ENCODE results near the gene PDSS2.

Gene PDSS2

DNA sequence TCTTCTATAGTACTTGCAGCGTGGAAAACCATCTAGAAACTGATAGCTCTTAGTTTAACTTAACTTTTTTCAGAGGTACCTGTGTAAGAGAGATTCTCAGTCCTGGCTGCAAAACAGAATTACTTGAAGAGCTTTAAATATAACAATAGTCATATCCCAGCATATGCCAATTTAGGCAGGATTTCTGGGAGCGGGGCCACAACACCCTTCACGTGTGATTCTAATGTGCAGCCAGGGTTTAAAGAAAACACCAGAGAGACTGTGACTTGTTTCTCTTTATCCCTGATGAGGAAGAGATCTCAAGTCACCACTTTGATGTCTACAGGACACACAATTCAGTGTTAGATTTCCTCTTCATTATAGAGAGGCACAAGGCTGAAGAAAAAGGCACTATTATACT is 103.7 kb downstream of the PDSS2 start:
- H3K4me3 ChIP-seq (replicated peaks; ENCODE audit: low read depth, low read length), result no peak overlapping the region
- no peak for DNase-seq (ENCODE audit: extremely low read depth, low read depth)
- TF ChIP-seq CTCF (IDR thresholded peaks at IDR 0.05; ENCODE audit: low read depth, low read length, missing control alignments), result no peak

GRCh38 chr6:107354451-107354850 is 104.9 kb downstream of the PDSS2 start:
- TF ChIP-seq CTCF (IDR thresholded peaks at IDR 0.05; ENCODE audit: low read depth, low read length, missing control alignments), result no peak
- DNase-seq (ENCODE audit: extremely low read depth, low read depth), result no peak
- H3K4me3 ChIP-seq (replicated peaks; ENCODE audit: low read depth, low read length), result no peak overlapping the region

DNA sequence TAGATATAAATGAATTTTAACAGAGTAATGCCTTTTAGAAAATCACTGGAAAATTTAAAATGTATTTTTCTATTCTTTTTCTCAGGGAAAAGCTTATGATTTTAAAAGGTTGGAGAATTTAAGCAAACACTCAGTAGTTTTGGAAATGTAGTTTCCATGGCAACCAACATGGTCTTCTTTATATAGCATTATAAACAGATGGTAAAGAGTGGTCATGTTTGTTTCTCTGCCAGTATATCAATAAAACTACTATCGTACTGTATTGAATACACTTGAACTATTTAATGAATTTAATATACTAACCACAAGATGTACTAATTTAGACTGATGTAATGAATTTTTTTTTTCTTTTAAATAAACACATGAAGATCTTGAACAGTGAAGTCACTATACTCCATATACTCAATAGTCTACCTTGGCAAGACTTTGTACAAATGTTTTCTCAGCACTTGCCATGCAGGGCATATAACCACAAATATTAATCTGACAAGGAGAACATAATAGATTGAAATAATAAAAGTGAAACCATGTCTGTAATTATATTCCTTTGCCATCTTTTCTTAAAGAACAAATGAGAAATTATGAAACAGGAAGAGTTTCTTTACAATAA is 105.5 kb downstream of the PDSS2 start:
- TF ChIP-seq CTCF (IDR thresholded peaks at IDR 0.05; ENCODE audit: low read depth, low read length, missing control alignments), result no peak
- H3K4me3 ChIP-seq (replicated peaks; ENCODE audit: low read depth, low read length), result no peak overlapping the region
- peak; percentile 9 for DNase-seq (ENCODE audit: extremely low read depth, low read depth)

- H3K4me3 ChIP-seq (replicated peaks; ENCODE audit: low read depth, low read length), result no peak overlapping the region
- no peak for TF ChIP-seq CTCF (IDR thresholded peaks at IDR 0.05; ENCODE audit: low read depth, low read length, missing control alignments)
- no peak for DNase-seq (ENCODE audit: extremely low read depth, low read depth)
Measured at GRCh38 chr6:107348224-107348623, 111.1 kb downstream of the PDSS2 start.

- H3K4me3 ChIP-seq (replicated peaks; ENCODE audit: low read depth, low read length), result no peak overlapping the region
- TF ChIP-seq CTCF (IDR thresholded peaks at IDR 0.05; ENCODE audit: low read depth, low read length, missing control alignments), result no peak
- no peak for DNase-seq (ENCODE audit: extremely low read depth, low read depth)
Measured at GRCh38 chr6:107345393-107345792, 114.0 kb downstream of the PDSS2 start.

DNA sequence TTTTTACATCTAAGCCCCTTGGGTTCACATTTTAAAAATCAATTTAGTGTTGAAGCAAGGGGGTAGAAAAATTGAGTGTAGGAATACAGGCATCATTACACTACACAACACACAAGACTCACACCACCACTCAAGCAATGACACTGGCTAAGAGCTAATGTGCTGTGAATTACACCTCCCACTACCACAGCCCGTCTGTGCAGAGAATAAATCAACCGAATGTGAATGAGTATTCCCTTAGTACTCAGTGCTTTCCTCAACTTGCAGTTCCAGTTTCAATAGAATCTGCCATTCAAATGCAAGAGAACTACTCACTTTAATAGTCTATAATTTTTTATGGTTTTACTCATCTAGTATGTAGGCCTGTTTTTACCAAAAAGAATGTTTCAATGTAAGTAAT is 114.4 kb downstream of the PDSS2 start:
- no peak overlapping the region for H3K4me3 ChIP-seq (replicated peaks; ENCODE audit: low read depth, low read length)
- DNase-seq (ENCODE audit: extremely low read depth, low read depth), result no peak
- TF ChIP-seq CTCF (IDR thresholded peaks at IDR 0.05; ENCODE audit: low read depth, low read length, missing control alignments), result no peak

GRCh38 chr6:107344383-107344782 is 115.0 kb downstream of the PDSS2 start:
- no peak overlapping the region for H3K4me3 ChIP-seq (replicated peaks; ENCODE audit: low read depth, low read length)
- DNase-seq (ENCODE audit: extremely low read depth, low read depth), result no peak
- TF ChIP-seq CTCF (IDR thresholded peaks at IDR 0.05; ENCODE audit: low read depth, low read length, missing control alignments), result no peak
